K562 (cell line): ENCODE results near the gene FAR2. TPM values are rescaled to one million over a fixed set of nuclear protein-coding genes. Genes with fewer than 3 reads are reported as not detected.
"Not testable (repeated sequence)": the region's sequence is repeated elsewhere in the genome, so short reads cannot be mapped to it uniquely, and the experiment has no call there.

ENCODE experiments used
- ATAC-seq: fragments of 200-7000 bp; cut with Tn5 transposase; 3 replicates; pipeline ENCODE4 v1.9.1; 2020; ENCODE audit warnings: moderate library complexity
- BruUV-seq: library from RNA; stranded (reverse); fragments of 400-500 nt; replicated peaks from 2 replicates; lab custom pipeline; 2021; lab: Mats Ljungman, UMichigan
- CTCF ChIA-PET: fragments of 300-600 bp; formaldehyde crosslinking; extraction: SDS; loops from one replicate; lab custom pipeline; 2021; ENCODE audit warnings: low intra/inter-chr PET ratio; lab: Yijun Ruan, JAX
- POLR2A ChIA-PET: fragments of 300-600, 350-650 bp; sonication (Branson Sonifier 250); formaldehyde crosslinking; extraction: SDS; loops from one replicate; lab custom pipeline; 2021; ENCODE audit warnings: antibody characterized with exemption, inconsistent platforms; lab: Yijun Ruan, JAX
- DNase-seq, 4 experiments: peaks; one replicate each; pipeline versions ENCODE4 v3.0.0 to v3.0.0-alpha.2; 2011 to 2018; ENCODE audit warnings: low spot score in 3 of 4, mixed read lengths in 3 of 4; ENCODE audit errors: extremely low read depth in 1 of 4
- FAIRE-seq: peaks from 2 replicates; lab custom pipeline; 2011; peaks lifted over from hg19 to GRCh38; lab: Jason Lieb, UNC
- H2AFZ ChIP-seq: 2 replicates; pipeline ENCODE4 v1.6.0; 2011; ENCODE audit warnings: low read depth, low read length, control low read depth, inconsistent platforms
- H3K27ac ChIP-seq: fragments of 200-600 bp; 3 replicates; pipeline ENCODE4 v1.8.0; 2011; ENCODE audit warnings: low read depth, mild to moderate bottlenecking, control low read depth, inconsistent platforms, low read length, moderate library complexity, mixed read lengths; ENCODE audit errors: extremely low read depth
- H3K27me3 ChIP-seq, 2 experiments: fragments of 300-600 bp in 1 of 2; 2 replicates in 1 of 2; 3 replicates in 1 of 2; pipeline versions ENCODE4 v1.6.0 to v1.8.0; 2011; ENCODE audit warnings: inconsistent platforms in 2 of 2, low read length in 2 of 2, mild to moderate bottlenecking in 1 of 2, mixed read lengths in 1 of 2, moderate library complexity in 1 of 2; ENCODE audit not compliant: control insufficient read depth in 2 of 2, insufficient read depth in 2 of 2
- H3K36me3 ChIP-seq: fragments of 300-600 bp; 3 replicates; pipeline ENCODE4 v1.8.0; 2011; ENCODE audit warnings: mild to moderate bottlenecking, low read length, inconsistent platforms; ENCODE audit not compliant: control insufficient read depth, insufficient read depth
- H3K4me1 ChIP-seq, 2 experiments: fragments of 200-600 bp in 1 of 2; replicated peaks in 1 of 2; 2 replicates in 1 of 2; 3 replicates in 1 of 2; pipeline versions ENCODE4 v1.5.1 to v1.8.0; 2011; ENCODE audit warnings: inconsistent platforms in 2 of 2, low read length in 2 of 2, mild to moderate bottlenecking in 1 of 2, mixed read lengths in 1 of 2, moderate library complexity in 1 of 2; ENCODE audit not compliant: control insufficient read depth in 2 of 2, insufficient read depth in 2 of 2
- H3K4me2 ChIP-seq: 2 replicates; pipeline ENCODE4 v1.6.1; 2011; ENCODE audit warnings: low read length, control low read depth, inconsistent platforms, mixed read lengths; ENCODE audit not compliant: insufficient read depth
- H3K4me3 ChIP-seq: fragments of 200-600 bp; sonication (generic), shearing (Covaris generic); 2 replicates; pipeline ENCODE4 v1.5.1; 2016; ENCODE audit warnings: control low read depth, inconsistent platforms
- H3K79me2 ChIP-seq: fragments of 200-600 bp; 3 replicates; pipeline ENCODE4 v1.8.0; 2011; ENCODE audit warnings: low read length, inconsistent platforms; ENCODE audit not compliant: control insufficient read depth, insufficient read depth
- H3K9ac ChIP-seq, 2 experiments: 2 replicates each; pipeline versions ENCODE4 v1.6.0 to v1.6.1; 2011; ENCODE audit warnings: low read depth in 2 of 2, low read length in 2 of 2, control low read depth in 1 of 2, inconsistent platforms in 1 of 2, mild to moderate bottlenecking in 1 of 2, mixed read lengths in 1 of 2; ENCODE audit not compliant: insufficient read depth in 1 of 2
- H3K9me1 ChIP-seq: one replicate; pipeline ENCODE4 v1.6.0; 2011; ENCODE audit warnings: inconsistent platforms, mild to moderate bottlenecking, low read length, moderate library complexity; ENCODE audit not compliant: control insufficient read depth, insufficient read depth
- H3K9me3 ChIP-seq: replicated peaks from 2 replicates; pipeline ENCODE4 v1.5.1; 2011; ENCODE audit warnings: low read depth, low read length, inconsistent platforms; ENCODE audit not compliant: control insufficient read depth, insufficient read depth
- H4K20me1 ChIP-seq: replicated peaks from 2 replicates; pipeline ENCODE4 v1.6.1; 2011; ENCODE audit warnings: low read length, inconsistent platforms, mixed read lengths; ENCODE audit not compliant: control insufficient read depth, insufficient read depth
- EP400 ChIP-seq: fragments of 450-650 bp; IDR thresholded peaks from 2 replicates; pipeline ENCODE4 v1.6.1; 2017; ENCODE audit warnings: antibody characterized with exemption, mild to moderate bottlenecking, moderate library complexity
- KDM2B ChIP-seq: fragments of 250-450 bp; sonication (Bioruptor Pico); IDR thresholded peaks from 2 replicates; pipeline ENCODE4 v1.8.0; 2021; ENCODE audit warnings: mild to moderate bottlenecking, moderate library complexity
- SAFB2 ChIP-seq: fragments of 200-400 bp; formaldehyde crosslinking; IDR thresholded peaks from 2 replicates; pipeline ENCODE4 v1.6.1; 2018; ENCODE audit warnings: borderline replicate concordance, low read length, low read depth, moderate library complexity; ENCODE audit not compliant: severe bottlenecking
- ZNF146 ChIP-seq: IDR thresholded peaks from one replicate; pipeline ENCODE4 v1.6.1; 2018; ENCODE audit warnings: missing compliant biosample characterization; ENCODE audit not compliant: unreplicated experiment
- in situ Hi-C: fragments of 300-500 bp; cut with MboI; formaldehyde crosslinking; loops from 4 replicates; pipeline ENCODE4 v1.15.0; 2018; ENCODE audit warnings: inconsistent platforms, mixed read lengths
- intact Hi-C: fragments of 100-400 bp; cut with micrococcal nuclease; formaldehyde crosslinking; loops from 2 replicates; pipeline ENCODE4 v1.14.2; 2022
- polyA plus RNA-seq, 8 experiments: library from polyadenylated mRNA; depleted of rRNA in 4 of 8; stranded (reverse) in 5 of 8; unstranded in 3 of 8; fragments of >200 nt; fragmentation: Nextera tagmentation in 2 of 8; fragmentation: Illumina TruSeq in 1 of 8; extraction: Ambion mirVana in 2 of 8; extraction: Trizol in 1 of 8; gene quantifications; 2 replicates each; pipeline versions ENCODE4 v1.2.1 to v1.2.3, GENCODE V29; 2011 to 2014; ENCODE audit warnings: inconsistent platforms in 1 of 8, missing spikeins in 1 of 8
- total RNA-seq, 7 experiments: library from RNA; depleted of rRNA in 6 of 7; stranded (reverse); fragments of >200 nt in 6 of 7; fragmentation: Illumina TruSeq in 2 of 7; extraction: Trizol in 2 of 7; gene quantifications; 2 replicates each; pipeline versions ENCODE4 v1.2.1 to v1.2.3, GENCODE V29; 2011 to 2021; ENCODE audit warnings: low replicate concordance in 1 of 7

Gene FAR2
- total and polyA plus RNA-seq, 9 of the 15 experiments (the other 6 are each of a cell fraction or from before 2014, with no cell fraction given) = 5.0 to 13.4 (median 8.5) TPM

GRCh38 chr12:29288031-29288430 lies 139.0 kb downstream of the FAR2 start:
- no peaks in the 10 kb centered on the region for H3K4me1 ChIP-seq
- FAIRE-seq = no peak
- CTCF ChIA-PET = no interaction called here
- H4K20me1 ChIP-seq = no peaks in the 10 kb centered on the region
- intact Hi-C loops (no loop called here), in situ Hi-C loops (no loop called here)
- H3K27me3 ChIP-seq = no peaks in the 10 kb centered on the region
- H3K36me3 ChIP-seq = no peaks in the 10 kb centered on the region
- H3K4me3 ChIP-seq = no peak overlapping the region
- no peaks in the 10 kb centered on the region for H3K9me1 ChIP-seq
- no peaks in the 10 kb centered on the region for H3K9me3 ChIP-seq
- no peak for ATAC-seq
- no peak overlapping the region for H2AFZ ChIP-seq
- no peak overlapping the region for H3K4me2 ChIP-seq
- no peaks in the 10 kb centered on the region for H3K79me2 ChIP-seq
- no TSS peak for BruUV-seq
- DNase-seq = no peak
- TF ChIP-seq KDM2B (CRISPR knock-in tag) (no peak), SAFB2 (no peak), EP400 (no peak)
- POLR2A ChIA-PET = no interaction called here
- no peak overlapping the region for H3K9ac ChIP-seq
- H3K27ac ChIP-seq = no peak overlapping the region

GRCh38 chr12:29290475-29290874 lies 141.4 kb downstream of the FAR2 start:
- in situ Hi-C loops, BruUV-seq, ATAC-seq, H3K9me3 ChIP-seq, H4K20me1 ChIP-seq, H3K4me3 ChIP-seq, H2AFZ ChIP-seq, FAIRE-seq, H3K79me2 ChIP-seq, POLR2A ChIA-PET, H3K9me1 ChIP-seq, CTCF ChIA-PET, H3K9ac ChIP-seq, H3K36me3 ChIP-seq: not testable (repeated sequence)
- peak; percentile 80 for TF ChIP-seq ZNF146 (CRISPR knock-in tag)
- TF ChIP-seq, all 486 proteins: peak for 1; not testable (repeated sequence) for 485
- H3K27me3 ChIP-seq, H3K27ac ChIP-seq, intact Hi-C loops, DNase-seq, H3K4me1 ChIP-seq, H3K4me2 ChIP-seq: not testable (repeated sequence)
